ENCODE measurements around the gene CYREN. TPM values are rescaled to one million over a fixed set of nuclear protein-coding genes. Genes with fewer than 3 reads are reported as not detected.

CYREN gene
- total and polyA plus RNA-seq, 2 of the 13 experiments (the other 11 are each of a cell fraction or from before 2014, with no cell fraction given) = 20.7 to 60.7 TPM

DNA sequence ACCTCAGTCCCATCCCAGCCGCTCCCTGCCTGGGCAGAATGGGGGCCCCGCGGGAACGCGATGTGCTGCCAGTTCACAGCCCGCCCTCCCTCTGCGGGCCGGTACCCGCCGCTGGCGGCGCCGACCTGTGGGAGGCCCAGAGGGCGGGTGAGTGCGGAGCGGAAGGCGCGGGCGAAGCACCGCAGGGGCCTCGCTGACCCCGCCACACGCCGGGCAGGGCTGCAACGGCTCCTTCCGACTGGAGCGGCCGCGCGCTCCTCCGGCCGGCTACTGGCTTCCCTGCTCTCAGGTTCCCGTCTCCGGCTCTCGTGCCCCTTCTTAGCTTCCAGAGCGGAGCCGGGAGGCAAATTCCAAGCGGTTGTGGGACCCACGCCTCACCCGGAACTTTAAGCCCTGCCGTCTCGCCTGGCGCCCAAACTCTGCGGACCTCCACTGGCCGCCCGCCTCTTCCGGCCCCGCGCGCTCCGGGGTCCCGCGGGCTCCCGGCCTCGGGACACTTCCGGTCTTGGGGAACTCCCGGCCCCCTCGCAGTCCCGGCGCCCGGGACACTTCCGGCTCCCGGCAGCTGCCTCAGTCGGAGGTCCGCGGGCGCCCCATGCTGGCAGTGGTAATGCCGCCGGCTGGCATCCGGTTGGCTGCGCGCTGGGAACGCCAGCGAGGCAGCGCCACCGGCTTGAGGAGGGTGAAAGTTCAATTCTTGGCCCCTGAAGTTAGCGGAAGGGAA is at the start of gene CYREN (continued):
- TF ChIP-seq, protein P1, sequence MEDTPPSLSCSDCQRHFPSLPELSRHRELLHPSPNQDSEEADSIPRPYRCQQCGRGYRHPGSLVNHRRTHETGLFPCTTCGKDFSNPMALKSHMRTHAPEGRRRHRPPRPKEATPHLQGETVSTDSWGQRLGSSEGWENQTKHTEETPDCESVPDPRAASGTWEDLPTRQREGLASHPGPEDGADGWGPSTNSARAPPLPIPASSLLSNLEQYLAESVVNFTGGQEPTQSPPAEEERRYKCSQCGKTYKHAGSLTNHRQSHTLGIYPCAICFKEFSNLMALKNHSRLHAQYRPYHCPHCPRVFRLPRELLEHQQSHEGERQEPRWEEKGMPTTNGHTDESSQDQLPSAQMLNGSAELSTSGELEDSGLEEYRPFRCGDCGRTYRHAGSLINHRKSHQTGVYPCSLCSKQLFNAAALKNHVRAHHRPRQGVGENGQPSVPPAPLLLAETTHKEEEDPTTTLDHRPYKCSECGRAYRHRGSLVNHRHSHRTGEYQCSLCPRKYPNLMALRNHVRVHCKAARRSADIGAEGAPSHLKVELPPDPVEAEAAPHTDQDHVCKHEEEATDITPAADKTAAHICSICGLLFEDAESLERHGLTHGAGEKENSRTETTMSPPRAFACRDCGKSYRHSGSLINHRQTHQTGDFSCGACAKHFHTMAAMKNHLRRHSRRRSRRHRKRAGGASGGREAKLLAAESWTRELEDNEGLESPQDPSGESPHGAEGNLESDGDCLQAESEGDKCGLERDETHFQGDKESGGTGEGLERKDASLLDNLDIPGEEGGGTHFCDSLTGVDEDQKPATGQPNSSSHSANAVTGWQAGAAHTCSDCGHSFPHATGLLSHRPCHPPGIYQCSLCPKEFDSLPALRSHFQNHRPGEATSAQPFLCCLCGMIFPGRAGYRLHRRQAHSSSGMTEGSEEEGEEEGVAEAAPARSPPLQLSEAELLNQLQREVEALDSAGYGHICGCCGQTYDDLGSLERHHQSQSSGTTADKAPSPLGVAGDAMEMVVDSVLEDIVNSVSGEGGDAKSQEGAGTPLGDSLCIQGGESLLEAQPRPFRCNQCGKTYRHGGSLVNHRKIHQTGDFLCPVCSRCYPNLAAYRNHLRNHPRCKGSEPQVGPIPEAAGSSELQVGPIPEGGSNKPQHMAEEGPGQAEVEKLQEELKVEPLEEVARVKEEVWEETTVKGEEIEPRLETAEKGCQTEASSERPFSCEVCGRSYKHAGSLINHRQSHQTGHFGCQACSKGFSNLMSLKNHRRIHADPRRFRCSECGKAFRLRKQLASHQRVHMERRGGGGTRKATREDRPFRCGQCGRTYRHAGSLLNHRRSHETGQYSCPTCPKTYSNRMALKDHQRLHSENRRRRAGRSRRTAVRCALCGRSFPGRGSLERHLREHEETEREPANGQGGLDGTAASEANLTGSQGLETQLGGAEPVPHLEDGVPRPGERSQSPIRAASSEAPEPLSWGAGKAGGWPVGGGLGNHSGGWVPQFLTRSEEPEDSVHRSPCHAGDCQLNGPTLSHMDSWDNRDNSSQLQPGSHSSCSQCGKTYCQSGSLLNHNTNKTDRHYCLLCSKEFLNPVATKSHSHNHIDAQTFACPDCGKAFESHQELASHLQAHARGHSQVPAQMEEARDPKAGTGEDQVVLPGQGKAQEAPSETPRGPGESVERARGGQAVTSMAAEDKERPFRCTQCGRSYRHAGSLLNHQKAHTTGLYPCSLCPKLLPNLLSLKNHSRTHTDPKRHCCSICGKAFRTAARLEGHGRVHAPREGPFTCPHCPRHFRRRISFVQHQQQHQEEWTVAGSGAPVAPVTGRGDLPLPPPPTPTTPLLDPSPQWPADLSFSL (CRISPR knock-in tag; IDR thresholded peaks at IDR 0.05) = no peak
- TF ChIP-seq, protein P2, sequence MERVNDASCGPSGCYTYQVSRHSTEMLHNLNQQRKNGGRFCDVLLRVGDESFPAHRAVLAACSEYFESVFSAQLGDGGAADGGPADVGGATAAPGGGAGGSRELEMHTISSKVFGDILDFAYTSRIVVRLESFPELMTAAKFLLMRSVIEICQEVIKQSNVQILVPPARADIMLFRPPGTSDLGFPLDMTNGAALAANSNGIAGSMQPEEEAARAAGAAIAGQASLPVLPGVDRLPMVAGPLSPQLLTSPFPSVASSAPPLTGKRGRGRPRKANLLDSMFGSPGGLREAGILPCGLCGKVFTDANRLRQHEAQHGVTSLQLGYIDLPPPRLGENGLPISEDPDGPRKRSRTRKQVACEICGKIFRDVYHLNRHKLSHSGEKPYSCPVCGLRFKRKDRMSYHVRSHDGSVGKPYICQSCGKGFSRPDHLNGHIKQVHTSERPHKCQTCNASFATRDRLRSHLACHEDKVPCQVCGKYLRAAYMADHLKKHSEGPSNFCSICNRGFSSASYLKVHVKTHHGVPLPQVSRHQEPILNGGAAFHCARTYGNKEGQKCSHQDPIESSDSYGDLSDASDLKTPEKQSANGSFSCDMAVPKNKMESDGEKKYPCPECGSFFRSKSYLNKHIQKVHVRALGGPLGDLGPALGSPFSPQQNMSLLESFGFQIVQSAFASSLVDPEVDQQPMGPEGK (CRISPR knock-in tag; IDR thresholded peaks at IDR 0.05) = peak; percentile 60; the same call in 1 of the 2 replicates
- TF ChIP-seq, protein P3, sequence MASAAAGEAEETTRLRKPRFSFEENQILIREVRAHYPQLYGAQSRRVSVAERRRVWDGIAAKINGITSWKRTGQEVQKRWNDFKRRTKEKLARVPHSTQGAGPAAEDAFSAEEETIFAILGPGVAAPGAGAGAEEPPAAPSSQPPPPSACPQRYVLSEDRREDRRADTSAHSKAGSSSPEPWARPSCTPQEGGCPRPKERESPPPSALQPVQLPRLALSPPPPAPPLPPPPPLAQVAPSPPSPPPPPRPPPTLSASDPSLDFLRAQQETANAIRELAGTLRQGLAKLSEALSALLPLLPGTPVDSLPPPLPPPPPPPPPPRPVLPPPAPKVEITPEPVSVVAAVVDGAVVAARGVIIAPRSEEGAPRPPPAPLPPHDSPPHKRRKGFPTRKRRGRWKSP (CRISPR knock-in tag; IDR thresholded peaks at IDR 0.05) = peak; percentile 57; the same call in 1 of the 2 replicates
- TF ChIP-seq SAP130 (CRISPR knock-in tag; IDR thresholded peaks at IDR 0.05; ENCODE audit: low read depth) (peak; percentile 83), ZSCAN12 (CRISPR knock-in tag; IDR thresholded peaks at IDR 0.05) (no peak)
- TF ChIP-seq, protein P4, sequence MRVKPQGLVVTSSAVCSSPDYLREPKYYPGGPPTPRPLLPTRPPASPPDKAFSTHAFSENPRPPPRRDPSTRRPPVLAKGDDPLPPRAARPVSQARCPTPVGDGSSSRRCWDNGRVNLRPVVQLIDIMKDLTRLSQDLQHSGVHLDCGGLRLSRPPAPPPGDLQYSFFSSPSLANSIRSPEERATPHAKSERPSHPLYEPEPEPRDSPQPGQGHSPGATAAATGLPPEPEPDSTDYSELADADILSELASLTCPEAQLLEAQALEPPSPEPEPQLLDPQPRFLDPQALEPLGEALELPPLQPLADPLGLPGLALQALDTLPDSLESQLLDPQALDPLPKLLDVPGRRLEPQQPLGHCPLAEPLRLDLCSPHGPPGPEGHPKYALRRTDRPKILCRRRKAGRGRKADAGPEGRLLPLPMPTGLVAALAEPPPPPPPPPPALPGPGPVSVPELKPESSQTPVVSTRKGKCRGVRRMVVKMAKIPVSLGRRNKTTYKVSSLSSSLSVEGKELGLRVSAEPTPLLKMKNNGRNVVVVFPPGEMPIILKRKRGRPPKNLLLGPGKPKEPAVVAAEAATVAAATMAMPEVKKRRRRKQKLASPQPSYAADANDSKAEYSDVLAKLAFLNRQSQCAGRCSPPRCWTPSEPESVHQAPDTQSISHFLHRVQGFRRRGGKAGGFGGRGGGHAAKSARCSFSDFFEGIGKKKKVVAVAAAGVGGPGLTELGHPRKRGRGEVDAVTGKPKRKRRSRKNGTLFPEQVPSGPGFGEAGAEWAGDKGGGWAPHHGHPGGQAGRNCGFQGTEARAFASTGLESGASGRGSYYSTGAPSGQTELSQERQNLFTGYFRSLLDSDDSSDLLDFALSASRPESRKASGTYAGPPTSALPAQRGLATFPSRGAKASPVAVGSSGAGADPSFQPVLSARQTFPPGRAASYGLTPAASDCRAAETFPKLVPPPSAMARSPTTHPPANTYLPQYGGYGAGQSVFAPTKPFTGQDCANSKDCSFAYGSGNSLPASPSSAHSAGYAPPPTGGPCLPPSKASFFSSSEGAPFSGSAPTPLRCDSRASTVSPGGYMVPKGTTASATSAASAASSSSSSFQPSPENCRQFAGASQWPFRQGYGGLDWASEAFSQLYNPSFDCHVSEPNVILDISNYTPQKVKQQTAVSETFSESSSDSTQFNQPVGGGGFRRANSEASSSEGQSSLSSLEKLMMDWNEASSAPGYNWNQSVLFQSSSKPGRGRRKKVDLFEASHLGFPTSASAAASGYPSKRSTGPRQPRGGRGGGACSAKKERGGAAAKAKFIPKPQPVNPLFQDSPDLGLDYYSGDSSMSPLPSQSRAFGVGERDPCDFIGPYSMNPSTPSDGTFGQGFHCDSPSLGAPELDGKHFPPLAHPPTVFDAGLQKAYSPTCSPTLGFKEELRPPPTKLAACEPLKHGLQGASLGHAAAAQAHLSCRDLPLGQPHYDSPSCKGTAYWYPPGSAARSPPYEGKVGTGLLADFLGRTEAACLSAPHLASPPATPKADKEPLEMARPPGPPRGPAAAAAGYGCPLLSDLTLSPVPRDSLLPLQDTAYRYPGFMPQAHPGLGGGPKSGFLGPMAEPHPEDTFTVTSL (CRISPR knock-in tag; IDR thresholded peaks at IDR 0.05; ENCODE audit: borderline replicate concordance) = no peak; the same call in none of the 2 replicates
- TF ChIP-seq, protein P5, sequence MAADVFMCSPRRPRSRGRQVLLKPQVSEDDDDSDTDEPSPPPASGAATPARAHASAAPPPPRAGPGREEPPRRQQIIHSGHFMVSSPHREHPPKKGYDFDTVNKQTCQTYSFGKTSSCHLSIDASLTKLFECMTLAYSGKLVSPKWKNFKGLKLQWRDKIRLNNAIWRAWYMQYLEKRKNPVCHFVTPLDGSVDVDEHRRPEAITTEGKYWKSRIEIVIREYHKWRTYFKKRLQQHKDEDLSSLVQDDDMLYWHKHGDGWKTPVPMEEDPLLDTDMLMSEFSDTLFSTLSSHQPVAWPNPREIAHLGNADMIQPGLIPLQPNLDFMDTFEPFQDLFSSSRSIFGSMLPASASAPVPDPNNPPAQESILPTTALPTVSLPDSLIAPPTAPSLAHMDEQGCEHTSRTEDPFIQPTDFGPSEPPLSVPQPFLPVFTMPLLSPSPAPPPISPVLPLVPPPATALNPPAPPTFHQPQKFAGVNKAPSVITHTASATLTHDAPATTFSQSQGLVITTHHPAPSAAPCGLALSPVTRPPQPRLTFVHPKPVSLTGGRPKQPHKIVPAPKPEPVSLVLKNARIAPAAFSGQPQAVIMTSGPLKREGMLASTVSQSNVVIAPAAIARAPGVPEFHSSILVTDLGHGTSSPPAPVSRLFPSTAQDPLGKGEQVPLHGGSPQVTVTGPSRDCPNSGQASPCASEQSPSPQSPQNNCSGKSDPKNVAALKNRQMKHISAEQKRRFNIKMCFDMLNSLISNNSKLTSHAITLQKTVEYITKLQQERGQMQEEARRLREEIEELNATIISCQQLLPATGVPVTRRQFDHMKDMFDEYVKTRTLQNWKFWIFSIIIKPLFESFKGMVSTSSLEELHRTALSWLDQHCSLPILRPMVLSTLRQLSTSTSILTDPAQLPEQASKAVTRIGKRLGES (CRISPR knock-in tag; IDR thresholded peaks at IDR 0.05; ENCODE audit: borderline replicate concordance) = peak; percentile 50; the same call in 1 of the 2 replicates
